Measurements from ENCODE around the gene MED13L.

Gene MED13L

DNA sequence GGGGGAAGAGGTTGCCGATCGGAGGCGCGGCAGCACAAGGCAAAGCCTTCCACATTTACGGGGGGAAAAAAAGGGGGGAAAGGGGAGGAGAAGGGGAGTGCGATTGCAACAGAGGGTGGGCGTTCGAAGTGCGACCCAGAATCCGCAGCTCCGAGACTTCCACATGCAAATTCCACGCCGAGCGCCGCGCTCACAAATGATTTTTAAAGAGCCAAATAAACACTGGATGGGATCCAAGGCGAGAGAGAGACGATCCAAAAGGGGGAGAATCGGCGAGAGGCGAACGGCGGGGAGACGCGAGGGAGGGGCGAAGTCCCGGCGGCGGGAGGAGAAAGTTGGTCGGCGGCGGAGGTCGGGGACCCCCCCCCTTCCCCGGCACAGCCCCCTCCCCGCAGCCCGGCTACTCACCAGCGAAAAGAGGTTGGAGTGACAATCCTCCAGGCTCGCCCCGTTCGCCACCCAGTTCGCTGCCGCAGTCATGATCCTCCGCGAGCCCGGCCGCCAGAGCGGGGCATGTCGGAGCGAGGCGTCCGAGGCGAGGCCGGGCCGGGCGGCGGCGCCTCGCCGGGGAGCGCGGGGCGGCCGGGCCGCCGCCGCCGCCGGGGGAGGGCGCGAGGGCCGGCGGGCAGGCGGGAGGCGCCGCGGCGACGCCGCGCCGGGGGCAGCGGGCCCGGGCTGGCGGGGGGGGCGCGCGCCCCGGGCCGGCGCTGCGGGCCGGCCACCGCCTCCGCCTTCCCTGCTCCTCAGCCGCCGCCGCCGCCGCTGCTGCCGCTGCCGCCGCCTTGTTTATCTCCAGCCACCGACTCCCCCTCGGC lies 634 bp downstream of the MED13L start:
- DNase-seq, result peak; percentile 76

DNA sequence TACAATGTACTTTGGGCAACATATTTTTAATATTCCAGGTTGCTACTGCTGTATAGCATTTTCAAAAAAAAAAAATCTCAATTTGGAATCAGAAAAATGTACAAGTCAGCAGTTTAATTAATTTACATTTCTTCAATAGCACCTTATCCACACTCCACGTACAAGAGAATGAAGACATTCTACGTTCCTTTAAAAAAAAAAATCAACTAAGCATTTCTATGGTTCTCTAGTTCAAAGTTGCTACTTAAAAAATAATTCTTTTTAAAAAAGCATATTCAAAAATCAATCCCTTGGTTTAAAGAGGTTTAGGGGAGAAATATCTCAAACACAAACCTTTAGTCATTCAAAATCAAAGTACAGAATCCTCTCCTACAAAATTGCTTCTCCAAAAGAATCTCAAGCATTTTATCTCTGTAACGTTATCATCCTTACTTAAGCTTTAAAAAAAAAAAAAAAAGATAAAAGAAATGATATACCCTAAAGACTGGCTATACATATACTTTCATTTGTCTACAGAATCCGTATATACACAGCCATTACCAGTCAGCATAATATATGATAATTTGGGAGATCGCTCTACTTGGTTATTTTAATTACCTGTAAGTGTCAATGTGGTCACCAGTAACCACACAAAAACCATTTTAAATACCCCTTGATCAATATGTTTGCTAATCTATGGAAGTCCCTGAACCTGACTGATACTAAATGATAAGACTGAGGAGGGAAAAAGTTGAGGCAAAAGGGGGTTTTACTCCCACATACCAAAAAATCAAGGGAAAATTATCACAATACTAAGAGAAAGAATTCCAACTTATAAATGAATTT lies 2.7 kb downstream of the MED13L start:
- no peak for DNase-seq

DNA sequence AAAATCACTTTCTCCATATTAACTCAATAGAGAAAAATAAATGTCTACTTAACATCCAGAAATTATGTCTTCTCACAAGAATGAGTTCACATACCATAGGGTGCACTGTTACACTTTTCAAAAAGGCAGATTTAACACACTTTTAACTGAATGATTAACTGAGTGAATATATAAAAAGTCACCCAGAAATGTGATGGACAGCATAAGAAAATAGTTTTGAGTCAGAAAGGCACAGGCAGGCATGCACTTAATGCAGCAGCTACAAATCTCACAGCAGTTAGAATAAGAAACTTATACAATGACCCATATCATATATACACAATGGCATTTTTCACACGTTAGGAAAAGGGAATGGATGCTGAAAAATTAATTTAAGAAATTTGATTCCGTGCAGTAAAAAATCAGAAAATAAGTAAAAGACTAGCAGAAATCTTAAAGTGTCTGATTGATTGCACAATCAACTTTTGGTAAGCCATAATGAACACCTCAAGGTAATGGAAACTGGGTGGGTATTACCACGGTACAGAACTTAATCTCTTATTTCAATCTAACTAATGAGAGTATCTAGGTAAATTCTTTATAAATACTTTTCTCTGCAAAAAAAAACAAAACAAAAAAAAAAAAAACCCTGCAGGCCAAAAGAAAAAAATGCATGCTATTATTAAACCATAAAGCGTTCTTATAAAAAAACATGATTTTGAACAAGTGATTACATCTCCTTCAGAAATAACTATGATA lies 3.5 kb downstream of the MED13L start:
- DNase-seq, result no peak

DNA sequence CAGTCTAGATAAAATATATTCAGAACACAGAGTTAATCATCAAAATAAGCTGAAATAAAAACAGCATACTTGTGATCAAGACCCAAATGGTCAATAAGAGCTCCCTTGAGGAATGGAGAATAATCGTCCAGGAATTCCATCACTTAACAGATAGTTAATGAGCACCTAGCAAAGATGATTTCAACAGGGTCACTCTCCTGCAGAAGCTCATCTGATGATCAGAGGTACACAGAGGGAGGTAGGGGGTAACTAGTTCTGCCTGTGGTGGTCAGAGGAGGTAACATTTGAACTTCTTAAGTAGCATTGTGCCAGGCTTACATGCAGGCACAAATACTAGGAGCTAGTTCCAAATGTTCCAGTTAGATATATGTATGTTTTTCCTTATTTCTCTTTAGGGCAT lies 9.5 kb downstream of the MED13L start:
- no peak for DNase-seq

DNA sequence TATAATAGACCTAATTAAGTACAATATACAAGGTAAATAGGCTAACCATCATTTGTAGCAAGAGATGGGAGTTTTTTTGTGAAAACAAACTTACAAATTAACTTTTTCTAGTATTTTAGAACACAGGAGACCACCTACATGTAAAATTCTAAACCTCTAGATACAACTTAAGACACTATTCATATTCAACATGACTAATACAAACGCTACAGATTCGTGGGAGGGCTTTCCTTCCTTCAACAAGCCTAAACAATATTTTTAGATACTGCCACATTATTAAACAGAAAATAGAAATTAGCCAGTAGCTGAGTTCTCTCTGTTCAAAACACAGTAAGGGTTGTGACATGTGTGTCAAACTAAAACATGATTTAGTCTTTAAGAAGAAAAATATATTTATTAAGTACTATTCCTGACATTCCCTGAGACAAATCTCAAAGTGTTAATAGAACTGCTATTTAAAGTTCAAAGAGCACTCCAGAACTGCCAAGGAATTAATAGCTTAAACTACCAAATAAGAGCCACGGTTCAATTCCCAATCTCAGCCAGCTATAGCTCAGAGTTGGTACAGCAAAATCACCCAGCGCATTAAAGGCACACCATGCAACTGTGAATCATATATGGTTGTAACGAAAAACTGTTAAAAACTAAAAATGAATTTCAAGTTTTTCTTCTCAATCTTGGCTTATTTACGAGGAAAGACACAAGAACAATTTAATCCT lies 10.7 kb downstream of the MED13L start:
- no peak for DNase-seq

DNA sequence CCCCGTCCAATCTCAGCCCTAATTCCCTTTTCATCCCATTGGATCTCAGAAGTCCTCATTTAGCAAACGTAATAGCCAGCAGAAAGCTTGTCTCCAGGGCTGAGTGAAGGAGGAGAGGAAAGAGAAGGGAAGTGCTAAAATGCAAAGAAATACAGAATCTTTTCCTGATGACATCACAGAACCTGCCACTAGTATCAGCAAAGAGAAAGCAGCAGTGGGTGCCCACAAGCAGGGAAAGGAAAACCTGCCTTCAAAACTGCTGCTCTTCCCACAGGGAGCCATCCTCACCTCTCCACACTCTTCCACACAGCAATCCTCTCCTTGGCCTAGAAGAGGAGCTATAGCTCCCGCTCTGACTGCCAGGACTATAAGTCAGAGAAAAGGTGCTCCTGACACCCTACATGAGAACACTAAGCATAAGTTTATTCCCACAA lies 11.3 kb downstream of the MED13L start:
- DNase-seq, result no peak

DNA sequence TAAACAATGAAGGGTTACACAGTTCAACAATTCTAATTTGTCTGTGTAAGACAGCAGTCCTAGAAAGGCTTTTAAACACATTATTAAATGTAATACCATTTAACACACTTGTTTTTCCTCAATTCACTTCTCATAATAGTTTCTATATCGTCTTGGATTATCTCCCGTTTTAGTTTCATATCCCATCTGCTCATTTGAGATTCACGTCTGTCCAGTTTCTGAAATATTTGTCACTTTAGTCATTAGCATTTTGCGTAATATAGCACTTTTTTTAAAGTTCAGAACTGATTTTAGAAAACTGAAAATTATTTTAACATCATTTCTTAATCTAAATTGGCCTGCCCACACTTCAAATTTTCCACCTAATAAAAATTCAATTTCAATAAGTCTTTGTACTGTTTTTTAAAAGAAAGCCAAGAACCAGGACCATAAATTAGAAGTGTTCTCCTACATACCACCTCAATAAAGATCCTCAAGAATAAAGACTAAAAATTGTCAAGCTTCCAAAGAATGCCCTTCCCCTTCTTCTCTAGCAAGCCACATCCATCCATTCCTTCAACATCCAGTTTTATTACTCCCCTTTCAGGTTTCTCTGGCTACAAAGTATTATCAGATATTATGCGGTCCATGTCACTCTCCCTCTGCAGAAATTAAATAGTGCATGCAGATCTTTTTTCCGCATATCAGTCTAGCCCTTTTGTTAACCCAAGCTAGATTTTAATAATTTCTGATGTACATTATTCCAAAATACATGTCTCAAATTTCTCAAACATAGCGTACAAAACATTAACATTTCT lies 11.9 kb downstream of the MED13L start:
- no peak for DNase-seq

DNA sequence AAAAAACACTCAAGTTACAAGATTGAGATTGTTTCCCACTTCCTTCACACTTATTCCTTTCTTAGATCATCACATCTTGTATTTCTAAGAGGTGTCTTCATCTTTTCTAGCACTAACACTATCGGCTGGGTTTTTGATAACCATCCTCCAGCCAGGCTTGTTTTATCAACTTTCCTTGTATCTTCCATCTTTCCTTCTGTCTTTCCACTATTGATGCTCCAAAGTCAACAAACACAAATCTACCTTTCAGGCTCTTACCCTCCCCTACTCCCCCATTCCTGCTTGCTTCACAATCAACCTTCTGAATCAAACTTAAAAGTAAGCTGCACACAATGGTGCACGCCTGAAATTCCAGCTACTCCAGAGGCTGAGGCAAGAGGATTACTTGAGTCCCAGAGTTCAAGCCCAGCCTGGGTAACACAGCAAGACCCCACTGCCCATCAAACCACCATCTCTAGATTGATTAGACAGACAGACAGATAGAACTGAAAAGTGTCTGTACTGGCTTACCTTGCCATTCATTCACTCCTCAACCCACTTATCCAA lies 12.9 kb downstream of the MED13L start:
- DNase-seq, result no peak

DNA sequence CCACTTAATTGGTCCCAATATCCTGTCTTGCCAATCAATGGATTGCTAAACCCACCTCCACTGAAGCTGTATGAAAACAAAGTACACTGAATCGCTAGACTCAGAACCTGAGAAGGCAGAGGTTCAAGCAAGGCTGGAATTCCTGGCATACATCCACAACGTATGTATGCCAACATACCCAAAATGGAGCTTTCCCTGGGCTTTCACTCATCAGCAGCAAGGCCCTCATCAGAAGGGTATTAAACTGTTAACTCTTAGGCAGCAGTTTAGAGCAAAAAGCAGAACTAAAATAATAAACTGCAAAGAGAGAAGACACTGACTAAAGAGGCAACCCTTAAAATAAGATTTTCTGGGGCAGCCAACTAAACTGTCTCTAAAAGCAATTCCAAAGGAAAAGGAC lies 13.6 kb downstream of the MED13L start:
- no peak for DNase-seq

DNA sequence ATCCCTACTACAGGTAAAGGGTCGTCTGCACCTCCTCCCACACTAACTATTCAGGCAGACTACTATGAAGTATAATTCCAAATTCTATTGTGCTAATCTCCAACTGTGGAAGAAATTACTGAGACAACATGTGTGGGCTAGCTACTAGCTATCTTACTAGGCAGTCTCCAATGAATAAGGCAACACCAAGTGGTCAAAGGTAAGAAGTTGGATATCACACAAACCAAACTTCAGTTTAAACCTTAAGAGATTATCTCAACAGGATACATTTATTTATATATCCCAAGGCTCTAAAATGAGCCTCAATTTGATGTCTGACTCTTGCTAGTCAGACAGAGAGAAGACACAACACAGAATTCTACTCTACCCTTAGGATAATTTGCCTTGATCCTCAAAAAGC lies 14.1 kb downstream of the MED13L start:
- no peak for DNase-seq

DNA sequence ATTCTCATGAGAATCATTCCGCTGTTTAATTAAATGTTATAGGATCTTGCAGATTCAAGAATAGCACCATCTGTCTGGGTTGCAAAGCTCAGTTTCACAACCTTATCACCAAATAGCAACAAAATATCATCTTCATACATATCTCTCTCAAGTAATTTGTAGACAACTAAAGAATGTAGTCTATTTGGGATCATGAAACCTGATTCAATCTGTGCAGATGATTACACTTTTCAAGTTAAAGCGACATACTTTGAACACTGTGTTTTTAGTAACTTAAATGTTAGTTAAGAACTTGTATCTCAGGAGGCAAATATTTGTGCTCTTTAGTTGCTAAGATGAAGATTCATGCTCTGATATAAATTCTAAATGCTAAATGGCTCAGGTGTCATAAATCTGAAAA lies 14.8 kb downstream of the MED13L start:
- DNase-seq, result no peak

DNA sequence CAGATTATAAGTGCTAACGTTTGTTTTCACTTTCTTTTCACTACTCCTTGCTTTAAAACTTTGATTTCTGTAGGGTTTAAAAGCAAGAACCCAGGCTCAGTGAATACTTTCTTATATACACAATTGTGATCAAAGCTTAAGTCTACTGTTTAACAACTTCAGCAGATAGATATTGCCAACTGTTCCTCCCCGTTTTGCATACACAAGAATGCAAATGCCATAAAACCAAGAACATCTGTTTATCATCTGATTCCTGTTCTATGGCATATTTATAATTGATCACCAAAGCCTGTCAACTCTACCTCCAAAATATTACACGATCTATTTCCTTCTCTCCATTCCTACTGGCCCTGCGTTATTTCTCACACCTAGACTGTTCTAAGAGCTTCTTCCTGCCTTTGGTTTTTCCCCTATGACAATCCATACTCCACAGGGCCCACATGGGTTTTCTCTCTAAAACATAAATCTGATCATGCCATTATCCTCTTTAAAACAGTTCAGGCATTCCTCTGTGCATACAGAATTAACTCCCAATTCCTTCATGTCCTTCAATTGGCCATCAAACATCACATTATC lies 15.9 kb downstream of the MED13L start:
- DNase-seq, result no peak

DNA sequence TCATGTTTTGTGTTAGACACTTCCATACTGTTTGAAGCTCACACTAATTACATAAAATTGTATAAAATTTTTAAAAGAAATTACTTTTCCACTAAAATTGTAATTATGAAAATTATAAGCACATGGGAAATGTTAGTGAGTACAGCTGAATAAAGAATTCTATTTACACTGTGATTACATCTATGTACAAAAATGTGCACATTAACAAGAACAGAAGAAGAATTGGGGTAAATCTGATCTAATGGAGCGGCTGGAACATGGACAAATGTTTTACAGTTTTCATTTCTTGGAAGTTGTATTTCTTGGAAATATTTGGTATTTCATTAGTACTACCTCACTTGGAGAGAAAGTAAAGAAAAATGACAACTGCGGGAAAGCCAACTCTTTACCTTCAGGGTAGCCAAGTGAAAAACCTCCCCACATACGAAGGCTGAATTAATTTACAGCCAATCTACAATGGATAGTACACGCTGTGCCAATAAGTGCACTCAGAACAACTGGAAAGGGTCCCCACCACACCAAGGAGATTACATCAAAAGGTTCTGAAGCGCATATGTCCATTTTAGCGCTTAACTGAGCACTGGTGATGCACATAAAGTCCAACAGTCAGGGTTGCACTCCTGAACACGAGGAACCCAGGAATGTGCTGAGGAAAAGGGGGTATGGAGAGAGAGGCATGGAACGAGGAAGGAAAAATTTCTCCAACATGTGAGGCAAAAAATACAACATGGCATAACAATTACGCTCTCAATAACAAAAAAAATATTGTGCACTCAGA lies 17.5 kb downstream of the MED13L start:
- DNase-seq, result no peak

DNA sequence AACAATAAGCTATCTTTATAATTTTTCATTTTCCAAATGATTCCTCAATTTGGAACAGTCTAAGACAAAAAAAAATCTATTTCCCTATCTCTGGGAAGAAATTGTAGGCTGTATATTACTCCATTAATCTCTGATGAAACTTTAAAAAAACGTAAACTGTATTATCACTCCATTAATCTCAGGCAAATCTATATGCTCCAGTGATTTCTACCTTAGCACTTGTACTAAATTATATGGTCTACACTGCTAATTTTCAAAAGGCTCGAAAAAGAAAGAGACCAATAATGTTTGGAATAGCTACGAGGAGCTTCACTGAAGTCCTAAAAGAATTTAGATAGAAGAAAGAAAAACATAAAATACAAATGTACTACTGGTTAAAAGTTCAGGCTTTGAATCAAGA lies 19.7 kb downstream of the MED13L start:
- no peak for DNase-seq

DNA sequence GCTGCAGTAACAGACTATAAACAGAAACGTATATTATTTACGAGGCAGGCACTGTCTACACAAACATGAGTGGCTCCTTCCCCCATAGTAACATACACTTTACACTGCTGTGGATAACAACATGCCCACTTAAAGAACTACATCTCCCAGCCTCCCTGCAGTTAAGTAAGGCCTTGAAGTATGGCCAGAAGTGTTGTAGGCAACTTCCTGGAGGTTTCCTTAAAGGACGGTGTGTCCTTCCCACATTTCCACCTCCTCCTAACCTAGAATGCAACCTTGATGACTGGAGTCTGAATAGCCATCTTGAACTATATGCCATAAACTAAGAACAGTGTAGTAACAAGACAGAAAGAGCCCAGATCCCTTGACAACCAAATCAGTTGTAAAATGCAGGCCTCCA lies 20.3 kb downstream of the MED13L start:
- DNase-seq, result no peak

DNA sequence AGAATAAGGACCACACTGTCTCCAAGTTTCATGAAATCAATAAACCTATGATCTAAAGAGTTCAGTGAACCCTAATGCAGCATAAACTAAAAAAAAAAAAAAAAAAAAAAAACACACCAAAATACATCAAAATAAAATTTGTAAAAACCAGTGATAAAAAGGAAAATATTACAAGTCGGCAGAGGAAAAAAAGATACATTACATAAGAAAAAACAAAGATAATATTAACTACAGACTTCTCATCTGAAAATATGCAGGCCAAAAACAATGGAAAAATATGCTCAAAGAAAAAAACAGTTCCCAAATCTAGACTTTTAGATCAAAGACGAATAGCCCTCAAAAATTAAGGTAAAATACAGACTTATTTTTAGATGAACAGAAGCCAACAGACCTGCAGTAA lies 27.6 kb downstream of the MED13L start:
- no peak for DNase-seq

DNA sequence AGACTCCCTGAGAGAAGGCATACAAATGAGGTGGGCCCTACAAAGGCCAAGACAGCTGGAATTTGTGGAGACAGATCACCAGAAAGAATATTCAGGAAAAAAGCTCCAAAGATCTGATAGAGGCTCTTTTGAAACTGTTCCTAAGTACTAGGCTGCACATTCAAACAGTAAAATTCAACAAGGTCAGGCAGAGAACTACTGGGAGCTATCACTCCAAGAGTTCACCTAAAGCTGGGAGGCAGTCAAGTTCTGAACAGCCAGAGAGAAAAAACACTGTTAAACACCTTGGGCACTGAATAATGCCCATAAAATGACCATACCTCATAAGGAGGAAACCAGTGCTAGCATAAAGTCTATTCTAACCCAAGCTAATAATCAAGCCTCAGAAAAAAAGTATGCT lies 28.6 kb downstream of the MED13L start:
- no peak for DNase-seq

DNA sequence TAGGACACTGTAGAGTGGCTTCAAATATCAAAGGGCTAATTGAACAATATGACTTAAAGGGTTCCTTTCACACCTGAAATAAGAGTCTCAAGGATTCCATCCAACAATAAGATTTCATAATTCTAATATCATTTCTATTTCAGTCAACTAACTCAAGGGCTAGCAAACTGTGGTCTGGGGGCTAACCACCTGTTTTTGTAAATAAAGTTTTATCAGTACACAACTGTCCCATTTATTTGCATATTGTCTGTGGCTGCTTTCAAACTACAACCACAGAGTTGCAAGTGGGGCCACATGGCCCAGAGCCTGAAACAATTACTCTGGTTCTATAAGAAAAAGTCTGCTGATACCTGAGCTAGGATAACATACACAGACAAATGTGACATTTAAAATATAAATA lies 29.1 kb downstream of the MED13L start:
- DNase-seq, result no peak

DNA sequence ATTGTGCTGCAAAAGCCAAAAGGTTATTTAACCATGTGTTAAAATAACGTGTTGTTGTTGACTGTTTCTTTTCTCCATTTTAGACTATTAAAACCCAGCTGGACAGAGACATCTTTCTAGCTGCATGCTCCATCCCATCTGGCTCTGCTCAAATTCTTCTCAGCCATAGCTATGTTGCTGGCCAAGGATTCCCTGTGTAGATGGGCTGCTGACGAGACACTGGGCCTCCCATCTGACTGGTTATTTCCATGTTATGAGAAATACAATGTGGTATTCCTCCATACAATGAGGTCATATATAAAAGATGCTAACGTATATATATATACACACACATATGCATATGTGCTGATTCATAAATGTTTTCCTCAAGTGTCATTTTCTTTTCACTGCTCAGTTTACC lies 30.1 kb downstream of the MED13L start:
- no peak for DNase-seq

DNA sequence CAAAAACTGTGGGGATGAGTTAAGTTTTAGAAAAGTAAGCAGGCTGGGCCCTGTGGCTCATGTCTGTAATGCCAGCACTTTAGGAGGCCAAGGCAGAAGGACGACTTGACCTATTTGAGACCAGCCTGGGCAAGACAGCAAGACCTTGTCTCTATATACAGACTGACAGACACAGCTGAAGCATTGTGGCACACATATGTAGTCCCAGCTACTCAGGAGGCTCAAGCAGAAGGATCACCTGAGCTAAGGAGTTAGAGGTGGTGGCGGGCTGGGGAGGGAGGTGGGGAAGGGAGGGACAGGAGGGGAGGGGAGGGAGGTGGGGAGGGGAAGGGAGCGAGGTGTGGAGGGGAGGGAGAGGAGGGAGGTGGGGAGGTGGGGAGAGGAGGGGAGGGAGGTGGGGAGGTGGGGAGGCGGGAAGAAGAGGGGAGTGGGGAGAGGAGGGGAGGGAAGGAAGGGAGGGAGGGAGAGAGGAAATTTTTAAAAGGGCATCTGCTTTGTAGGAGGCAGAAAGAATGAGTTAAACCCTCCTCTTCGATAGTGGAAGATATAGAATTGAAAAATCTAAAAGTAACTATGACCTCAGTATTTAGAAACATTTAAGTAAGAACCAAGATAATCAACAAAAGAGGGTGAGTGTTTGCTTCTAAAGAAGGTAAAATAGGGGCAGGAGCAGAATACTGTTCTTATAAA lies 30.9 kb downstream of the MED13L start:
- DNase-seq, result no peak

Measured in activated CD4-positive, alpha-beta T cell treated with anti-CD3 and anti-CD28 coated beads for 48 hours (primary cell).